ENCODE measurements around the gene CACTIN.
"Not testable (repeated sequence)": the region's sequence is repeated elsewhere in the genome, so short reads cannot be mapped to it uniquely, and the experiment has no call there.

The CACTIN gene

GRCh38 chr19:3626473-3627350, at the start of gene CACTIN:
Gene CACTIN (minus strand): TSS chr19:3626790. CDS start chr19:3626762, 28 bp downstream.
- peak; percentile 76 for DNase-seq

GRCh38 chr19:3674784-3675543, 48.4 kb upstream of the CACTIN start:
- DNase-seq = no peak

GRCh38 chr19:3673506-3674439, 47.2 kb upstream of the CACTIN start:
- no peak for DNase-seq

- DNase-seq = no peak
These were observed 46.4 kb upstream of the CACTIN start for GRCh38 chr19:3672993-3673392.

- DNase-seq = no peak
These were observed 46.0 kb upstream of the CACTIN start for GRCh38 chr19:3672575-3672948.

GRCh38 chr19:3671680-3672574, 45.3 kb upstream of the CACTIN start:
- no peak for DNase-seq

- no peak for DNase-seq
These were observed 44.4 kb upstream of the CACTIN start for GRCh38 chr19:3670796-3671679.

- no peak for DNase-seq
These were observed 43.6 kb upstream of the CACTIN start for GRCh38 chr19:3669947-3670795.

- DNase-seq = no peak
These were observed 42.7 kb upstream of the CACTIN start for GRCh38 chr19:3669082-3669946.

GRCh38 chr19:3668331-3669081, 41.9 kb upstream of the CACTIN start:
- no peak for DNase-seq

- no peak for DNase-seq
These were observed 41.2 kb upstream of the CACTIN start for GRCh38 chr19:3667766-3668165.

GRCh38 chr19:3667037-3667638, 40.5 kb upstream of the CACTIN start:
- no peak for DNase-seq

- not testable (repeated sequence) for DNase-seq
These were observed 39.9 kb upstream of the CACTIN start for GRCh38 chr19:3666545-3666856.

GRCh38 chr19:3665681-3666544, 39.3 kb upstream of the CACTIN start:
- no peak for DNase-seq

- no peak for DNase-seq
These were observed 38.5 kb upstream of the CACTIN start for GRCh38 chr19:3664879-3665642.

GRCh38 chr19:3663838-3664237, 37.2 kb upstream of the CACTIN start:
- DNase-seq = no peak
